ENCODE data around the gene PCGF2. TPM values are rescaled to one million over a fixed set of nuclear protein-coding genes. Genes with fewer than 3 reads are reported as not detected.

The PCGF2 gene
- total RNA-seq, 1 donor from 2014 or later = 74.6 TPM

GRCh38 chr17:38751144-38751807 lies 3.1 kb upstream of the PCGF2 start:
- Mint-ChIP-seq H3K4me1 (ENCODE audit: unreplicated experiment) (peaks cover 25% of the 10 kb centered on the region), H3K9me3 (no peaks in the 10 kb centered on the region), H3K36me3 (peaks cover 15% of the 10 kb centered on the region), H3K27ac (peak overlapping the region; percentile 90), H3K4me3 (peak overlapping the region; percentile 99), H3K27me3 (peaks cover 13% of the 10 kb centered on the region)
- DNase-seq (ENCODE audit: extremely low spot score, unreplicated experiment) = no peak
- TF ChIP-seq CTCF (conservative IDR thresholded peaks at IDR 0.05) = no peak

- no peaks in the 10 kb centered on the region for H3K9me3 Mint-ChIP-seq
- peaks cover 13% of the 10 kb centered on the region for H3K27me3 Mint-ChIP-seq
- H3K4me3 Mint-ChIP-seq = peak overlapping the region; percentile 99
- peaks cover 32% of the 10 kb centered on the region for H3K4me1 Mint-ChIP-seq (ENCODE audit: unreplicated experiment)
- peaks cover 10% of the 10 kb centered on the region for H3K36me3 Mint-ChIP-seq
- DNase-seq (ENCODE audit: extremely low spot score, unreplicated experiment) = no peak
- no peak for TF ChIP-seq CTCF (conservative IDR thresholded peaks at IDR 0.05)
- H3K27ac Mint-ChIP-seq = peak overlapping the region; percentile 90
These were observed 2.4 kb upstream of the PCGF2 start for GRCh38 chr17:38750312-38751121.

DNA sequence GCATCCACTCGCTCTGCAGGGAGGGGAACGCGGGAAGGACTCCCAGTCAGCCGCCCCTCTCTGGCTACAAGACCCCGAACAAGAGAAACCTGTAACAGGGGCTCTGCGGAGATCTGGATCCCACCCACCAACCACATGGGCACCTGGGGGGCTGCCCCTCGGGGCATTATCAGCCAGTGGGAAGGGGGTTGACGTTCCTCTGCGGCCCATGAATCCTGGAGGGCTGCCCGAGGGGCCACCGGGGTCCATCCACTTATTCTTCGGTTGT lies 1.8 kb upstream of the PCGF2 start:
- peaks cover 33% of the 10 kb centered on the region for H3K4me1 Mint-ChIP-seq (ENCODE audit: unreplicated experiment)
- H3K9me3 Mint-ChIP-seq = no peaks in the 10 kb centered on the region
- DNase-seq (ENCODE audit: extremely low spot score, unreplicated experiment) = no peak
- H3K4me3 Mint-ChIP-seq = peak overlapping the region; percentile 99
- peaks cover 13% of the 10 kb centered on the region for H3K27me3 Mint-ChIP-seq
- H3K27ac Mint-ChIP-seq = peak overlapping the region; percentile 61
- peaks cover 10% of the 10 kb centered on the region for H3K36me3 Mint-ChIP-seq
- no peak for TF ChIP-seq CTCF (conservative IDR thresholded peaks at IDR 0.05)

GRCh38 chr17:38749223-38750043 lies 1.3 kb upstream of the PCGF2 start:
- TF ChIP-seq CTCF (conservative IDR thresholded peaks at IDR 0.05) = no peak
- no peaks in the 10 kb centered on the region for H3K9me3 Mint-ChIP-seq
- peak overlapping the region; percentile 61 for H3K27ac Mint-ChIP-seq
- H3K4me1 Mint-ChIP-seq (ENCODE audit: unreplicated experiment) = peaks cover 37% of the 10 kb centered on the region
- peaks cover 13% of the 10 kb centered on the region for H3K27me3 Mint-ChIP-seq
- peaks cover 10% of the 10 kb centered on the region for H3K36me3 Mint-ChIP-seq
- H3K4me3 Mint-ChIP-seq = peak overlapping the region; percentile 99
- DNase-seq (ENCODE audit: extremely low spot score, unreplicated experiment) = no peak

DNA sequence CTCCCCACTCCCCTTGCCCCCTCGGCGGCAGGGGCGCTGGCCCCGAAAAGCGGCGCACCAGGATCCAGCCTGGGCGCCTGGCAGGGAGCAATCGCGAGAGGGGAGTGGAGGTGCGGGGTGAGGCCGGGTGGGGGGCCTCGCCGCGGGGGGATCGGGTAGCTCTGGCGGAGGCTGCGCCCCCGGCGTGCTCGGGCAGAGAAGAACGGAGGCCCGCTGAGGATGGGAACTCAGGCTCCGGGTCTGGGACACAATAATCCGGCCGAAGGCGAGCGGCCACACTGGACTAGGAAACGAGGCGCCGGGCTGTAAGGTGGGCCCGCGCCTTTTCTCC lies 721 bp upstream of the PCGF2 start:
- H3K4me3 Mint-ChIP-seq = peak overlapping the region; percentile 99
- H3K9me3 Mint-ChIP-seq = no peaks in the 10 kb centered on the region
- H3K36me3 Mint-ChIP-seq = peaks cover 9% of the 10 kb centered on the region
- no peak for TF ChIP-seq CTCF (conservative IDR thresholded peaks at IDR 0.05)
- no peak for DNase-seq (ENCODE audit: extremely low spot score, unreplicated experiment)
- H3K27ac Mint-ChIP-seq = no peak overlapping the region
- peaks cover 13% of the 10 kb centered on the region for H3K27me3 Mint-ChIP-seq
- peaks cover 40% of the 10 kb centered on the region for H3K4me1 Mint-ChIP-seq (ENCODE audit: unreplicated experiment)
